HL-60 (cell line): ENCODE data around the gene ANKRD63.

Experiments
- DNase-seq, 2 experiments: peaks; one replicate each; pipeline ENCODE4 v3.0.0-alpha.2; 2010 to 2020; ENCODE audit warnings: low read depth in 1 of 2, low spot score in 1 of 2
- H3K27ac ChIP-seq: fragments of 250-450 bp; sonication (Bioruptor Pico); replicated peaks from 2 replicates; pipeline ENCODE4 v1.5.1; 2020; ENCODE audit warnings: mild to moderate bottlenecking, moderate library complexity
- H3K27me3 ChIP-seq: fragments of 250-450 bp; sonication (Bioruptor Pico); 2 replicates; pipeline ENCODE4 v1.5.1; 2021; ENCODE audit warnings: mild to moderate bottlenecking, moderate library complexity; ENCODE audit not compliant: insufficient read depth, poor library complexity, severe bottlenecking
- H3K4me3 ChIP-seq: replicated peaks from 2 replicates; pipeline ENCODE4 v1.5.1; 2011; ENCODE audit warnings: mild to moderate bottlenecking, control low read depth, low read length; ENCODE audit not compliant: insufficient read depth
- GABPA ChIP-seq: IDR thresholded peaks from 2 replicates; pipeline ENCODE4 v1.6.1; 2012; ENCODE audit warnings: low read depth
- POLR2AphosphoS5 ChIP-seq: IDR thresholded peaks from 2 replicates; pipeline ENCODE4 v1.6.1; 2012; ENCODE audit warnings: low read depth
- SPI1 ChIP-seq: IDR thresholded peaks from 2 replicates; pipeline ENCODE4 v1.6.1; 2012; ENCODE audit warnings: low read depth, mild to moderate bottlenecking, borderline replicate concordance
- TF ChIP-seq, protein P1 (sequence below): IDR thresholded peaks from 2 replicates; pipeline ENCODE4 v1.6.1; 2012; ENCODE audit warnings: low read depth; ENCODE audit not compliant: insufficient replicate concordance
- TF ChIP-seq, protein P2 (sequence below): IDR thresholded peaks from one replicate; pipeline ENCODE4 v1.5.1; 2011; ENCODE audit warnings: low read length, control low read depth, inconsistent platforms; ENCODE audit not compliant: insufficient read depth

ANKRD63 gene

GRCh38 chr15:40330368-40330836 lies 47.5 kb upstream of the ANKRD63 start:
- H3K27ac ChIP-seq: peak overlapping the region; percentile 33
- TF ChIP-seq, protein P1, sequence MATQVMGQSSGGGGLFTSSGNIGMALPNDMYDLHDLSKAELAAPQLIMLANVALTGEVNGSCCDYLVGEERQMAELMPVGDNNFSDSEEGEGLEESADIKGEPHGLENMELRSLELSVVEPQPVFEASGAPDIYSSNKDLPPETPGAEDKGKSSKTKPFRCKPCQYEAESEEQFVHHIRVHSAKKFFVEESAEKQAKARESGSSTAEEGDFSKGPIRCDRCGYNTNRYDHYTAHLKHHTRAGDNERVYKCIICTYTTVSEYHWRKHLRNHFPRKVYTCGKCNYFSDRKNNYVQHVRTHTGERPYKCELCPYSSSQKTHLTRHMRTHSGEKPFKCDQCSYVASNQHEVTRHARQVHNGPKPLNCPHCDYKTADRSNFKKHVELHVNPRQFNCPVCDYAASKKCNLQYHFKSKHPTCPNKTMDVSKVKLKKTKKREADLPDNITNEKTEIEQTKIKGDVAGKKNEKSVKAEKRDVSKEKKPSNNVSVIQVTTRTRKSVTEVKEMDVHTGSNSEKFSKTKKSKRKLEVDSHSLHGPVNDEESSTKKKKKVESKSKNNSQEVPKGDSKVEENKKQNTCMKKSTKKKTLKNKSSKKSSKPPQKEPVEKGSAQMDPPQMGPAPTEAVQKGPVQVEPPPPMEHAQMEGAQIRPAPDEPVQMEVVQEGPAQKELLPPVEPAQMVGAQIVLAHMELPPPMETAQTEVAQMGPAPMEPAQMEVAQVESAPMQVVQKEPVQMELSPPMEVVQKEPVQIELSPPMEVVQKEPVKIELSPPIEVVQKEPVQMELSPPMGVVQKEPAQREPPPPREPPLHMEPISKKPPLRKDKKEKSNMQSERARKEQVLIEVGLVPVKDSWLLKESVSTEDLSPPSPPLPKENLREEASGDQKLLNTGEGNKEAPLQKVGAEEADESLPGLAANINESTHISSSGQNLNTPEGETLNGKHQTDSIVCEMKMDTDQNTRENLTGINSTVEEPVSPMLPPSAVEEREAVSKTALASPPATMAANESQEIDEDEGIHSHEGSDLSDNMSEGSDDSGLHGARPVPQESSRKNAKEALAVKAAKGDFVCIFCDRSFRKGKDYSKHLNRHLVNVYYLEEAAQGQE: no peak
- TF ChIP-seq POLR2AphosphoS5: no peak
- TF ChIP-seq GABPA: no peak
- TF ChIP-seq, protein P2, sequence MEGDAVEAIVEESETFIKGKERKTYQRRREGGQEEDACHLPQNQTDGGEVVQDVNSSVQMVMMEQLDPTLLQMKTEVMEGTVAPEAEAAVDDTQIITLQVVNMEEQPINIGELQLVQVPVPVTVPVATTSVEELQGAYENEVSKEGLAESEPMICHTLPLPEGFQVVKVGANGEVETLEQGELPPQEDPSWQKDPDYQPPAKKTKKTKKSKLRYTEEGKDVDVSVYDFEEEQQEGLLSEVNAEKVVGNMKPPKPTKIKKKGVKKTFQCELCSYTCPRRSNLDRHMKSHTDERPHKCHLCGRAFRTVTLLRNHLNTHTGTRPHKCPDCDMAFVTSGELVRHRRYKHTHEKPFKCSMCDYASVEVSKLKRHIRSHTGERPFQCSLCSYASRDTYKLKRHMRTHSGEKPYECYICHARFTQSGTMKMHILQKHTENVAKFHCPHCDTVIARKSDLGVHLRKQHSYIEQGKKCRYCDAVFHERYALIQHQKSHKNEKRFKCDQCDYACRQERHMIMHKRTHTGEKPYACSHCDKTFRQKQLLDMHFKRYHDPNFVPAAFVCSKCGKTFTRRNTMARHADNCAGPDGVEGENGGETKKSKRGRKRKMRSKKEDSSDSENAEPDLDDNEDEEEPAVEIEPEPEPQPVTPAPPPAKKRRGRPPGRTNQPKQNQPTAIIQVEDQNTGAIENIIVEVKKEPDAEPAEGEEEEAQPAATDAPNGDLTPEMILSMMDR: no peak
- TF ChIP-seq SPI1: no peak

GRCh38 chr15:40329804-40330203 lies 46.9 kb upstream of the ANKRD63 start:
- TF ChIP-seq SPI1 (no peak), POLR2AphosphoS5 (no peak), GABPA (no peak)
- TF ChIP-seq, protein P2: no peak
- TF ChIP-seq, protein P1: no peak
- H3K27ac ChIP-seq: peak overlapping the region; percentile 33
- no peak overlapping the region for H3K4me3 ChIP-seq
- H3K27me3 ChIP-seq: no peaks in the 10 kb centered on the region
- DNase-seq: no peak

More at GRCh38 chr15:40330368-40330836, 47.5 kb upstream of the ANKRD63 start:
- H3K4me3 ChIP-seq: no peak overlapping the region
- no peaks in the 10 kb centered on the region for H3K27me3 ChIP-seq
- DNase-seq: peak; percentile 45 to 64

DNA sequence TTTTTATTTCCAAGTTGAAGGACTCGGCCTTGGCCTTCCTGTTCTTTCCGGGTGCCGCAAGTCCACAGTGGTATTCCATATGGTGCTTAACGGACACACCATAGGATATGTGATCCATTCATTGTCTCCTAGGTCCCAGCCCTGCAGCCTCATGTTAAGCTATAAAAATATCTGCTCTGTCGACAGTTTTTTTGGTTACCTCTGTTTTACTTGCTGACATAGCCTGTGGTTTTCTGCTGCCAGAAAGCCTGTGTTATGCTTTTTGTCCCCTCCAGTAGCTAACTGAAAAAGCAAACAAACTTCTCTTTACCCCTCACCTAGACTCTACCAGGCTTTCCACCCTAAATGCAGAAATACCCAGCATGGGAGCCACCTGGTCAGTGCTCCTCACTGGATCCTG lies 45.9 kb upstream of the ANKRD63 start:
- peak overlapping the region; percentile 45 for H3K27ac ChIP-seq

More for the DNA sequence above, 45.9 kb upstream of the ANKRD63 start:
- H3K27me3 ChIP-seq: no peaks in the 10 kb centered on the region
- no peak for DNase-seq
- H3K4me3 ChIP-seq: no peak overlapping the region
- TF ChIP-seq GABPA: no peak
- no peak for TF ChIP-seq SPI1
- TF ChIP-seq, protein P2: no peak
